ENCODE results near the gene ALKBH5. TPM values are rescaled to one million over a fixed set of nuclear protein-coding genes. Genes with fewer than 3 reads are reported as not detected.

The ALKBH5 gene
- polyA plus RNA-seq, 2 of the 4 experiments (the other 2 are of a cell fraction) = 57.9 to 105 TPM

- WGBS (ENCODE audit: missing lambda C conversion rate) = 68% methylated on average over 5 of the region's 5 CpGs
- H3K4me3 ChIP-seq = no peak overlapping the region
- ATAC-seq (no peak), DNase-seq (ENCODE audit: low read depth in 1 of 2, low spot score in 1 of 2) (no peak), FAIRE-seq (no peak)
- ChIA-PET POLR2A (interaction anchor here (0.5 to 0.6 kb wide), 2 partner anchors 51 to 101 kb away, joined by 3 read pairs; no protein-coding TSS in a partner anchor), CTCF (interaction anchor here (0.9 to 1.6 kb wide), 4 partner anchors 17 to 20 kb away, joined by 4 read pairs; no protein-coding TSS in a partner anchor)
- peaks cover 13% of the 10 kb centered on the region; the same call in 2 of the 3 replicates for H3K4me1 ChIP-seq
- H3K27ac ChIP-seq = no peak overlapping the region
- no peaks in the 10 kb centered on the region for H3K9me3 ChIP-seq
- TF ChIP-seq MAZ (IDR thresholded peaks at IDR 0.05; ENCODE audit: borderline replicate concordance, low read depth, low read length) = no peak
- TF ChIP-seq JUNB (IDR thresholded peaks at IDR 0.05) = no peak
- TF ChIP-seq ATOH8 (CRISPR knock-in tag; IDR thresholded peaks at IDR 0.05; ENCODE audit: low read depth) = no peak
- no peak overlapping the region; the same call in 2 of the 3 replicates for H3K4me2 ChIP-seq
Measured at GRCh38 chr17:18160128-18160856, 23.3 kb upstream of the ALKBH5 start.

GRCh38 chr17:18161207-18162145 is 22.2 kb upstream of the ALKBH5 start:
- CTCF ChIA-PET = interaction anchor here (1.3 to 1.5 kb wide), 4 partner anchors 16 to 22 kb away, joined by 3 to 4 read pairs (median 4); no protein-coding TSS in a partner anchor
- Histone ChIP-seq H3K27ac (no peak overlapping the region), H3K9me3 (no peaks in the 10 kb centered on the region), H3K4me1 (peaks cover 11% of the 10 kb centered on the region; the same call in 2 of the 3 replicates), H3K4me2 (no peak overlapping the region), H3K4me3 (no peak overlapping the region)
- 69% methylated on average over 11 of the region's 12 CpGs for WGBS (ENCODE audit: missing lambda C conversion rate)
- TF ChIP-seq SREBF2 (IDR thresholded peaks at IDR 0.05) = no peak
- TF ChIP-seq CTCF (IDR thresholded peaks at IDR 0.05) = no peak
- no peak for TF ChIP-seq NFE2L2 (conservative IDR thresholded peaks at IDR 0.05; ENCODE audit: low read length)
- no peak for TF ChIP-seq REST (IDR thresholded peaks at IDR 0.05)
- TF ChIP-seq HDAC2 (IDR thresholded peaks at IDR 0.05) = no peak
- TF ChIP-seq RARB (CRISPR knock-in tag; IDR thresholded peaks at IDR 0.05) = no peak
- TF ChIP-seq EHMT2 (IDR thresholded peaks at IDR 0.05; ENCODE audit: low read depth) = no peak
- TF ChIP-seq ELK1 (IDR thresholded peaks at IDR 0.05; ENCODE audit: low read depth, low read length) = no peak
- TF ChIP-seq ZFP36 (IDR thresholded peaks at IDR 0.05; ENCODE audit: borderline replicate concordance, partially characterized antibody) = no peak
- TF ChIP-seq USF2 (IDR thresholded peaks at IDR 0.05) = no peak
- no peak for TF ChIP-seq ESRRA (IDR thresholded peaks at IDR 0.05; ENCODE audit: borderline replicate concordance, low read length)
- POLR2A ChIA-PET = interaction anchor here (2.0 kb wide), 1 partner anchor 22 kb away, joined by 8 read pairs; the partner anchor contains the start of gene ALKBH5
- FAIRE-seq (no peak), ATAC-seq (no peak), DNase-seq (ENCODE audit: low read depth in 1 of 2, low spot score in 1 of 2) (no peak)
